Hematopoietic multipotent progenitor cell treated with erythropoietin and hydrocortisone succinate and interleukin-3 and kit ligand, for 17 days (in vitro differentiated cells): ENCODE data around the gene AFG1L.
"Not testable (repeated sequence)": the region's sequence is repeated elsewhere in the genome, so short reads cannot be mapped to it uniquely, and the experiment has no call there.

Experiments
- DNase-seq: peaks from one replicate; pipeline ENCODE4 v3.0.0-alpha.2; 2015; ENCODE audit warnings: low spot score

Gene AFG1L

GRCh38 chr6:108350528-108350927 lies 55.7 kb downstream of the AFG1L start:
- no peak for DNase-seq

- DNase-seq: no peak
These were observed 59.0 kb downstream of the AFG1L start for GRCh38 chr6:108353853-108354252.

GRCh38 chr6:108355120-108355519 lies 60.3 kb downstream of the AFG1L start:
- no peak for DNase-seq

GRCh38 chr6:108355890-108356289 lies 61.0 kb downstream of the AFG1L start:
- no peak for DNase-seq

GRCh38 chr6:108359901-108360882 lies 65.3 kb downstream of the AFG1L start:
- DNase-seq: peak; percentile 30

- no peak for DNase-seq
These were observed 66.1 kb downstream of the AFG1L start for GRCh38 chr6:108360919-108361311.

GRCh38 chr6:108361312-108361932 lies 66.6 kb downstream of the AFG1L start:
- DNase-seq: peak; percentile 52

GRCh38 chr6:108362455-108362854 lies 67.6 kb downstream of the AFG1L start:
- no peak for DNase-seq

GRCh38 chr6:108363113-108363512 lies 68.3 kb downstream of the AFG1L start:
- DNase-seq: no peak

GRCh38 chr6:108363889-108364313 lies 69.0 kb downstream of the AFG1L start:
- no peak for DNase-seq

GRCh38 chr6:108364470-108364869 lies 69.6 kb downstream of the AFG1L start:
- no peak for DNase-seq

GRCh38 chr6:108365478-108365877 lies 70.6 kb downstream of the AFG1L start:
- no peak for DNase-seq

GRCh38 chr6:108366236-108366635 lies 71.4 kb downstream of the AFG1L start:
- no peak for DNase-seq

GRCh38 chr6:108368431-108369030 lies 73.7 kb downstream of the AFG1L start:
- DNase-seq: no peak

- no peak for DNase-seq
These were observed 86.0 kb downstream of the AFG1L start for GRCh38 chr6:108380876-108381275.

GRCh38 chr6:108383981-108384380 lies 89.1 kb downstream of the AFG1L start:
- DNase-seq: no peak

- DNase-seq: not testable (repeated sequence)
These were observed 94.3 kb downstream of the AFG1L start for GRCh38 chr6:108389190-108389589.

GRCh38 chr6:108395297-108395696 lies 100.4 kb downstream of the AFG1L start:
- no peak for DNase-seq

- DNase-seq: no peak
These were observed 108.4 kb downstream of the AFG1L start for GRCh38 chr6:108403236-108403635.

GRCh38 chr6:108406943-108407342 lies 112.1 kb downstream of the AFG1L start:
- no peak for DNase-seq

GRCh38 chr6:108407904-108408827 lies 113.3 kb downstream of the AFG1L start:
- DNase-seq: no peak

GRCh38 chr6:108408861-108409260 lies 114.0 kb downstream of the AFG1L start:
- no peak for DNase-seq
